GM12878 (cell line): ENCODE data around the gene KIAA2012. TPM values are rescaled to one million over a fixed set of nuclear protein-coding genes. Genes with fewer than 3 reads are reported as not detected.
A peak's percentile ranks its signal among the peaks of the same experiment; 100 is the strongest.

Source experiments
- ATAC-seq: fragments of 200-7000 bp; cut with Tn5 transposase; 3 replicates; pipeline ENCODE4 v1.9.1; 2020; ENCODE audit warnings: mild to moderate bottlenecking, moderate library complexity
- BruUV-seq: library from RNA; stranded (reverse); fragments of 400-500 nt; replicated peaks from 2 replicates; lab custom pipeline; 2021; lab: Mats Ljungman, UMichigan
- CTCF ChIA-PET: fragments of 300-600 bp; sonication (Branson Sonifier 250); formaldehyde crosslinking; extraction: SDS; loops from one replicate; lab custom pipeline; 2021; ENCODE audit warnings: inconsistent platforms; lab: Yijun Ruan, JAX
- POLR2A ChIA-PET: fragments of 350-600 bp; formaldehyde crosslinking; extraction: SDS; loops from one replicate; lab custom pipeline; 2021; ENCODE audit warnings: inconsistent platforms; lab: Charles Lee
- RAD21 ChIA-PET: fragments of 300-600 bp; sonication (Branson Sonifier 250); formaldehyde crosslinking; loops from one replicate; lab custom pipeline; 2023; ENCODE audit warnings: antibody characterized with exemption; ENCODE audit not compliant: unreplicated experiment; lab: Charles Lee
- SMC1A ChIA-PET: fragments of 300-600 bp; sonication (Branson Sonifier 250); formaldehyde crosslinking; loops from one replicate; lab custom pipeline; 2023; ENCODE audit not compliant: unreplicated experiment, uncharacterized antibody; lab: Charles Lee
- DNase-seq: peaks from one replicate; pipeline ENCODE4 v3.0.0-alpha.2; 2011; ENCODE audit warnings: low read depth, low spot score
- FAIRE-seq: peaks from 3 replicates; lab custom pipeline; 2011; peaks lifted over from hg19 to GRCh38; lab: Jason Lieb, UNC
- H2AFZ ChIP-seq: 2 replicates; pipeline ENCODE4 v1.6.0; 2011; ENCODE audit warnings: low read depth, low read length, control low read depth; ENCODE audit not compliant: control insufficient read depth
- H3K27ac ChIP-seq: 2 replicates; pipeline ENCODE4 v1.5.1; 2011; ENCODE audit warnings: control low read depth; ENCODE audit not compliant: control insufficient read depth, insufficient read depth
- H3K27me3 ChIP-seq, 2 experiments: replicated peaks in 1 of 2; 2 replicates each; pipeline versions ENCODE4 v1.6.0 to v1.6.1; 2011; ENCODE audit warnings: low read length in 1 of 2; ENCODE audit not compliant: control insufficient read depth in 2 of 2, insufficient read depth in 2 of 2
- H3K36me3 ChIP-seq, 2 experiments: 2 replicates each; pipeline ENCODE4 v1.5.1; 2011; ENCODE audit warnings: low read length in 1 of 2; ENCODE audit not compliant: control insufficient read depth in 2 of 2, insufficient read depth in 2 of 2
- H3K4me1 ChIP-seq: 2 replicates; pipeline ENCODE4 v1.6.1; 2011; ENCODE audit warnings: mild to moderate bottlenecking, low read length, moderate library complexity, mixed read lengths; ENCODE audit not compliant: control insufficient read depth, insufficient read depth
- H3K4me2 ChIP-seq: 2 replicates; pipeline ENCODE4 v1.6.0; 2011; ENCODE audit warnings: control low read depth; ENCODE audit not compliant: control insufficient read depth, insufficient read depth
- H3K4me3 ChIP-seq: fragments of 200-600 bp; sonication (generic); 2 replicates; pipeline ENCODE4 v1.5.1; 2016
- H3K79me2 ChIP-seq: 2 replicates; pipeline ENCODE4 v1.6.0; 2011; ENCODE audit warnings: low read length; ENCODE audit not compliant: control insufficient read depth, insufficient read depth
- H3K9ac ChIP-seq: 2 replicates; pipeline ENCODE4 v1.8.0; 2011; ENCODE audit warnings: low read length, control low read depth, mixed read lengths; ENCODE audit not compliant: control insufficient read depth, insufficient read depth
- H3K9me3 ChIP-seq: replicated peaks from 3 replicates; pipeline ENCODE4 v1.5.1; 2011; ENCODE audit warnings: mild to moderate bottlenecking, low read length; ENCODE audit not compliant: control insufficient read depth, insufficient read depth
- H4K20me1 ChIP-seq: 2 replicates; pipeline ENCODE4 v1.6.0; 2011; ENCODE audit not compliant: control insufficient read depth, insufficient read depth
- DPF2 ChIP-seq: fragments of 450-650 bp; IDR thresholded peaks from 2 replicates; pipeline ENCODE4 v1.6.1; 2017; ENCODE audit warnings: mild to moderate bottlenecking
- ETV6 ChIP-seq, 2 experiments: fragments of 450-650 bp in 1 of 2; IDR thresholded peaks in 1 of 2; conservative IDR thresholded peaks in 1 of 2; 2 replicates each; pipeline ENCODE4 v1.6.1; 2014; ENCODE audit warnings: antibody characterized with exemption in 1 of 2, borderline replicate concordance in 1 of 2, low read depth in 1 of 2, mild to moderate bottlenecking in 1 of 2, moderate library complexity in 1 of 2
- LARP7 ChIP-seq: fragments of 450-650 bp; IDR thresholded peaks from 2 replicates; pipeline ENCODE4 v1.6.1; 2017; ENCODE audit warnings: mild to moderate bottlenecking
- MEF2A ChIP-seq: IDR thresholded peaks from 2 replicates; pipeline ENCODE4 v1.6.1; 2011; ENCODE audit warnings: low read depth, mild to moderate bottlenecking, low read length, moderate library complexity; ENCODE audit not compliant: insufficient read depth
- MTA2 ChIP-seq: fragments of 450-650 bp; IDR thresholded peaks from 2 replicates; pipeline ENCODE4 v1.6.1; 2016; ENCODE audit warnings: low read depth, mild to moderate bottlenecking, moderate library complexity
- SIX5 ChIP-seq: IDR thresholded peaks from 2 replicates; pipeline ENCODE4 v1.6.1; 2011; ENCODE audit warnings: mild to moderate bottlenecking, low read depth, low read length, moderate library complexity; ENCODE audit not compliant: severe bottlenecking
- SREBF2 ChIP-seq: IDR thresholded peaks from 2 replicates; pipeline ENCODE4 v1.6.1; 2012; ENCODE audit warnings: mild to moderate bottlenecking, low read length
- ZNF687 ChIP-seq: fragments of 450-650 bp; IDR thresholded peaks from 2 replicates; pipeline ENCODE4 v1.6.1; 2017; ENCODE audit warnings: mild to moderate bottlenecking, moderate library complexity
- WGBS: methylation state at CpG from one replicate; pipeline ENCODE4 v1.1.6; 2016; ENCODE audit warnings: low lambda C conversion rate; ENCODE audit not compliant: insufficient replicate concordance, insufficient coverage; ENCODE audit errors: missing lambda C conversion rate; 5-methylcytosine and 5-hydroxymethylcytosine counted together
- in situ Hi-C: fragments of 300-500 bp; cut with MboI; formaldehyde crosslinking; loops from 9 replicates; pipeline ENCODE4 v1.14.3; 2018; ENCODE audit warnings: mixed read lengths
- intact Hi-C: fragments of 100-400 bp; cut with micrococcal nuclease; formaldehyde crosslinking; loops from one replicate; pipeline ENCODE4 v1.14.2; 2022; ENCODE audit not compliant: unreplicated experiment
- polyA plus RNA-seq, 11 experiments: library from polyadenylated mRNA; depleted of rRNA in 4 of 11; unstranded in 6 of 11; stranded (reverse) in 5 of 11; fragments of >200 nt; fragmentation: Nextera tagmentation in 4 of 11; fragmentation: Illumina TruSeq in 1 of 11; extraction: Ambion mirVana in 4 of 11; extraction: Trizol in 1 of 11; gene quantifications; 1 replicate in 1 of 11; 2 replicates in 10 of 11; pipeline versions ENCODE4 v1.2.1 to v1.2.3, GENCODE V29; 2011 to 2016; ENCODE audit warnings: inconsistent platforms in 2 of 11, missing spikeins in 2 of 11, low read depth in 1 of 11
- total RNA-seq, 4 experiments: library from RNA; depleted of rRNA in 3 of 4; stranded (reverse); fragments of >200 nt in 3 of 4; fragmentation: Illumina TruSeq in 1 of 4; extraction: Trizol in 1 of 4; gene quantifications; 2 replicates each; pipeline versions ENCODE4 v1.2.1 to v1.2.3, GENCODE V29; 2013 to 2021
- TF ChIP-seq, protein P1 (sequence below): IDR thresholded peaks from 2 replicates; pipeline ENCODE4 v1.6.1; 2012; ENCODE audit warnings: low read depth, low read length, improper control_type of control experiment
- TF ChIP-seq, protein P2 (sequence below): IDR thresholded peaks from 2 replicates; pipeline ENCODE4 v1.6.1; 2012; ENCODE audit warnings: low read length, inconsistent platforms
- TF ChIP-seq, protein P3 (sequence below): fragments of 450-650 bp; conservative IDR thresholded peaks from 2 replicates; pipeline ENCODE4 v1.6.1; 2017; ENCODE audit warnings: mild to moderate bottlenecking, moderate library complexity

The KIAA2012 gene
- total and polyA plus RNA-seq, 10 of the 15 experiments (the other 5 are each of a cell fraction or from before 2014, with no cell fraction given): 0.03 TPM; not detected in 9

DNA sequence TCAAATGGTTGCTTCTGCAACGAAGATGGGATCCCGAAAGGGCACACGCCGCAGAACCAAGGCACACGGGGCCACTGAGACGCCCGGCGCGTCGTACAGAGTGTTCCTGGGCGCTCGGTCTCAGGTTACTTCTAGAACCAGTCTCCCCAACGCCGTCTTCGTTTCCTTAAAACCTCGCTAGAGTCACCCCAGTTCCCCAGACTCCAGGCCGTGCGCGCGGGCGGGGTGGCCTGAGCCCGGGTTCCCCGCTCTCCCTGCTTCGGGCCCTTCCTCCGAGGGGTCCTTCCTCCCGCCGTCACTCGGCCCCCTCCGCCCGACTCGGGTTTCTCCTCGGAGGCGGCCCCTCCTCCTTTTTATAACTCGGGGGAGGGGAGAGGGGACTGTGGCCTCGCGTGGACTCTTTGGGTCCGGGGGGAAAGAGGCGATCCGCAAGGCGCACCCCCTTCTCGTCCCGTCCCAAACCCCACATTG lies 40.2 kb upstream of the KIAA2012 start (continued):
- TF ChIP-seq, protein P1, sequence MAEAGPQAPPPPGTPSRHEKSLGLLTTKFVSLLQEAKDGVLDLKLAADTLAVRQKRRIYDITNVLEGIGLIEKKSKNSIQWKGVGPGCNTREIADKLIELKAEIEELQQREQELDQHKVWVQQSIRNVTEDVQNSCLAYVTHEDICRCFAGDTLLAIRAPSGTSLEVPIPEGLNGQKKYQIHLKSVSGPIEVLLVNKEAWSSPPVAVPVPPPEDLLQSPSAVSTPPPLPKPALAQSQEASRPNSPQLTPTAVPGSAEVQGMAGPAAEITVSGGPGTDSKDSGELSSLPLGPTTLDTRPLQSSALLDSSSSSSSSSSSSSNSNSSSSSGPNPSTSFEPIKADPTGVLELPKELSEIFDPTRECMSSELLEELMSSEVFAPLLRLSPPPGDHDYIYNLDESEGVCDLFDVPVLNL: no peak
- peak; percentile 40; the same call in 1 of the 2 replicates for TF ChIP-seq DPF2
- TF ChIP-seq LARP7: no peak
- no peak for TF ChIP-seq ETV6 (conservative IDR thresholded peaks at IDR 0.05 in 1 of 2, IDR thresholded peaks at IDR 0.05 in 1 of 2; ENCODE audit: borderline replicate concordance in 1 of 2, low read depth in 1 of 2)

DNA sequence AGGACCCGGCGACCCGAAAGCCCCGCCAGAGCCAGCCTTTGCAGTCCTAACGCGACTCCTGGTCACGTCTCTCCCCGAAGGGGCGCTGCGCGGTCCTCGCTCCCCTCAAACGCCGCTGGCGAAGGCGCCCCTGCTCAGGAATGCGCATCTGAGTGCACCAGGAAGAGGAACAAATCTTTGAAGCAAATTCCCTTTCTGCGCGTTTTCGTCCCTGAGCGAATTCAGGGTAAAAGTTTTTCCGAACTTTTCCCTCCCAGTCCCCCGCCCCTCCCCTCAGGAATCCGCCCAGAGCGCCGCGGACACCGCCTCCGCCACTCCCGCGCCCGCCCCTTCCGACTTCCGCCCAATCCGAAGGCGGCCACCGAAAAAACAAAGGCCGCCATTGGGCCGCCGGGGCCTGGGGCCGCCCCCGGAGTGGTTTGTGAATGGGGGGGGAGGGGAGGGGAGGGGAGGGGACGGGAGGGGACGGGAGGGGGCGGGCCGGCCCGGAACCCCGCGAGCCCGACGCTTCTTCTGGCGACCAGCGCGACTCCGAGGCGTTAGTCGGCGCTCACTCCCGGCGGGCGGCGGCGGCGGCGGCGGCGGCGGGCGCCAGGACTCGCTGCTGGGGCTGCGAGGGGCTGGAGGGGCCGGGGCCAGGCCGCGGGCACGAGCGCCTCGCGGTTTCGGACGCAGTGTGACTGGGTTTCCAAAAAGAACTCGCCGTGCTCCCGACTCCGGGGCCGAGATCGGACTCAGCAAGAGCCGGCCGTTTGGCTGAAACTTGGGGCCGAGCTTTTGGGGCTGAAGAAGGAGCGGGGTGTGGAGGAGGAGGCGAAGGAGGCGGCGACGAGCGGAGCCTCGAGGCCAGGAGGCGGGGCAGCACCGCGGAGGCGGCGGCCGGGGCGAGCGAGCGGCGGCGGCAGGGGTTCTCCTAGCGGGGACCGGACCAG lies 39.5 kb upstream of the KIAA2012 start, which contains the start of gene FZD7:
Gene FZD7, plus strand, starts transcription at position 539 of the 932 bp plus-strand sequence. CDS start 793 bp downstream, outside the sequence.
- H3K4me1 ChIP-seq: no peaks in the 10 kb centered on the region
- peak within 1 kb of the TSS; percentile 90 for H3K4me2 ChIP-seq
- no peak within 1 kb of the TSS for H3K27ac ChIP-seq
- no TSS peak for BruUV-seq
- DNase-seq (peak; percentile 38), ATAC-seq (peak; percentile 93), FAIRE-seq (peak; percentile 54)
- H3K79me2 ChIP-seq: no peaks in the 10 kb centered on the region
- H2AFZ ChIP-seq: peak within 1 kb of the TSS; percentile 92
- no peaks in the 10 kb centered on the region; the same call in 2 of the 3 replicates for H3K9me3 ChIP-seq
- in situ Hi-C loops (no loop called here), intact Hi-C loops (no loop called here)
- H3K9ac ChIP-seq: peak within 1 kb of the TSS; percentile 53; the same call in 1 of the 2 replicates
- POLR2A ChIA-PET: interaction anchor here (0.6 kb wide), 1 partner anchor 149 kb away, joined by 5 read pairs; no protein-coding TSS in a partner anchor
- RAD21 ChIA-PET: interaction anchor here (1.0 kb wide), 2 partner anchors 9 to 173 kb away, joined by 3 read pairs; no protein-coding TSS in a partner anchor
- peaks cover 0 to 11% of the 10 kb centered on the region in 2 experiments; a peak in 2 of 4 replicates for H3K27me3 ChIP-seq
- H3K36me3 ChIP-seq: no peaks in the 10 kb centered on the region
- peak within 1 kb of the TSS; percentile 90 for H3K4me3 ChIP-seq
- SMC1A ChIA-PET: no interaction called here
- no peaks in the 10 kb centered on the region for H4K20me1 ChIP-seq
- WGBS: 2% methylated on average over 44 of the region's 109 CpGs
- CTCF ChIA-PET: no interaction called here
- TF ChIP-seq ZNF687 (peak; percentile 56; the same call in 1 of the 2 replicates), SREBF2 (no peak), MEF2A (no peak), MTA2 (no peak), SIX5 (no peak)
- TF ChIP-seq, protein P2, sequence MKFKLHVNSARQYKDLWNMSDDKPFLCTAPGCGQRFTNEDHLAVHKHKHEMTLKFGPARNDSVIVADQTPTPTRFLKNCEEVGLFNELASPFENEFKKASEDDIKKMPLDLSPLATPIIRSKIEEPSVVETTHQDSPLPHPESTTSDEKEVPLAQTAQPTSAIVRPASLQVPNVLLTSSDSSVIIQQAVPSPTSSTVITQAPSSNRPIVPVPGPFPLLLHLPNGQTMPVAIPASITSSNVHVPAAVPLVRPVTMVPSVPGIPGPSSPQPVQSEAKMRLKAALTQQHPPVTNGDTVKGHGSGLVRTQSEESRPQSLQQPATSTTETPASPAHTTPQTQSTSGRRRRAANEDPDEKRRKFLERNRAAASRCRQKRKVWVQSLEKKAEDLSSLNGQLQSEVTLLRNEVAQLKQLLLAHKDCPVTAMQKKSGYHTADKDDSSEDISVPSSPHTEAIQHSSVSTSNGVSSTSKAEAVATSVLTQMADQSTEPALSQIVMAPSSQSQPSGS: no peak
- TF ChIP-seq, protein P3, sequence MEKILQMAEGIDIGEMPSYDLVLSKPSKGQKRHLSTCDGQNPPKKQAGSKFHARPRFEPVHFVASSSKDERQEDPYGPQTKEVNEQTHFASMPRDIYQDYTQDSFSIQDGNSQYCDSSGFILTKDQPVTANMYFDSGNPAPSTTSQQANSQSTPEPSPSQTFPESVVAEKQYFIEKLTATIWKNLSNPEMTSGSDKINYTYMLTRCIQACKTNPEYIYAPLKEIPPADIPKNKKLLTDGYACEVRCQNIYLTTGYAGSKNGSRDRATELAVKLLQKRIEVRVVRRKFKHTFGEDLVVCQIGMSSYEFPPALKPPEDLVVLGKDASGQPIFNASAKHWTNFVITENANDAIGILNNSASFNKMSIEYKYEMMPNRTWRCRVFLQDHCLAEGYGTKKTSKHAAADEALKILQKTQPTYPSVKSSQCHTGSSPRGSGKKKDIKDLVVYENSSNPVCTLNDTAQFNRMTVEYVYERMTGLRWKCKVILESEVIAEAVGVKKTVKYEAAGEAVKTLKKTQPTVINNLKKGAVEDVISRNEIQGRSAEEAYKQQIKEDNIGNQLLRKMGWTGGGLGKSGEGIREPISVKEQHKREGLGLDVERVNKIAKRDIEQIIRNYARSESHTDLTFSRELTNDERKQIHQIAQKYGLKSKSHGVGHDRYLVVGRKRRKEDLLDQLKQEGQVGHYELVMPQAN: peak; percentile 66; the same call in 1 of the 2 replicates
